T-helper 2 cell (primary cell): ENCODE results near the gene CNTN5.

Source experiments
- DNase-seq, 5 experiments: peaks; one replicate each; pipeline versions ENCODE4 v3.0.0 to v3.0.0-alpha.2; 2012 to 2022

CNTN5 gene

GRCh38 chr11:99973993-99974392 is 953.2 kb downstream of the CNTN5 start:
- no peak for DNase-seq

GRCh38 chr11:99979042-99979441 is 958.3 kb downstream of the CNTN5 start:
- no peak for DNase-seq

GRCh38 chr11:99987821-99988470 is 967.2 kb downstream of the CNTN5 start:
- no peak for DNase-seq

GRCh38 chr11:99988471-99988837 is 967.7 kb downstream of the CNTN5 start:
- no peak for DNase-seq

GRCh38 chr11:100003985-100004384 is 983.2 kb downstream of the CNTN5 start:
- DNase-seq = no peak

GRCh38 chr11:100004541-100004940 is 983.8 kb downstream of the CNTN5 start:
- DNase-seq = no peak

- DNase-seq = no peak
These were observed 987.7 kb downstream of the CNTN5 start for GRCh38 chr11:100008417-100008816.

- no peak for DNase-seq
These were observed 989.0 kb downstream of the CNTN5 start for GRCh38 chr11:100009728-100010127.

GRCh38 chr11:100010393-100010792 is 989.6 kb downstream of the CNTN5 start:
- DNase-seq = peak in 1 of 5 experiments; percentile 0

GRCh38 chr11:100011697-100012096 is 990.9 kb downstream of the CNTN5 start:
- no peak for DNase-seq

- no peak for DNase-seq
These were observed 992.3 kb downstream of the CNTN5 start for GRCh38 chr11:100013011-100013410.

- DNase-seq = no peak
These were observed 1011.2 kb downstream of the CNTN5 start for GRCh38 chr11:100031973-100032372.

GRCh38 chr11:100061006-100061405 is 1040.3 kb downstream of the CNTN5 start:
- DNase-seq = no peak

GRCh38 chr11:100066399-100066798 is 1045.7 kb downstream of the CNTN5 start:
- no peak for DNase-seq

GRCh38 chr11:100068116-100068515 is 1047.4 kb downstream of the CNTN5 start:
- DNase-seq = no peak

- DNase-seq = no peak
These were observed 1051.4 kb downstream of the CNTN5 start for GRCh38 chr11:100072131-100072530.

GRCh38 chr11:100080381-100080780 is 1059.6 kb downstream of the CNTN5 start:
- DNase-seq = no peak

- no peak for DNase-seq
These were observed 1060.1 kb downstream of the CNTN5 start for GRCh38 chr11:100080821-100081220.

GRCh38 chr11:100093698-100094097 is 1072.9 kb downstream of the CNTN5 start:
- no peak for DNase-seq

GRCh38 chr11:100094121-100094865 is 1073.5 kb downstream of the CNTN5 start:
- no peak for DNase-seq

GRCh38 chr11:100095809-100096208 is 1075.1 kb downstream of the CNTN5 start:
- no peak for DNase-seq

- DNase-seq = no peak
These were observed 1077.8 kb downstream of the CNTN5 start for GRCh38 chr11:100098560-100098959.

GRCh38 chr11:100105255-100105981 is 1084.7 kb downstream of the CNTN5 start:
- no peak for DNase-seq

GRCh38 chr11:100105982-100106358 is 1085.2 kb downstream of the CNTN5 start:
- no peak for DNase-seq
